Measurements from ENCODE around the gene COQ8B. TPM values are rescaled to one million over a fixed set of nuclear protein-coding genes. Genes with fewer than 3 reads are reported as not detected.
"Not testable (repeated sequence)": the region's sequence is repeated elsewhere in the genome, so short reads cannot be mapped to it uniquely, and the experiment has no call there.

Gene COQ8B
- polyA plus RNA-seq, 3 donors = 30.3 to 32.6 (median 30.9) TPM

- no peak for DNase-seq (ENCODE audit: low read depth in 3 of 3, low spot score in 2 of 3)
These were observed 44.0 kb downstream of the COQ8B start for GRCh38 chr19:40672573-40673299.

GRCh38 chr19:40672038-40672437, 44.6 kb downstream of the COQ8B start:
- no peak for DNase-seq (ENCODE audit: low read depth in 3 of 3, low spot score in 2 of 3)

GRCh38 chr19:40671404-40671803, 45.3 kb downstream of the COQ8B start:
- DNase-seq (ENCODE audit: low read depth in 3 of 3, low spot score in 2 of 3) = no peak

GRCh38 chr19:40668991-40669614, 47.6 kb downstream of the COQ8B start:
- DNase-seq (ENCODE audit: low read depth in 3 of 3, low spot score in 2 of 3) = no peak

GRCh38 chr19:40667602-40668001, 49.1 kb downstream of the COQ8B start:
- no peak for DNase-seq (ENCODE audit: low read depth in 3 of 3, low spot score in 2 of 3)

GRCh38 chr19:40666803-40667438, 49.8 kb downstream of the COQ8B start:
- no peak for DNase-seq (ENCODE audit: low read depth in 3 of 3, low spot score in 2 of 3)

GRCh38 chr19:40663695-40664692, 52.7 kb downstream of the COQ8B start:
- no peak for DNase-seq (ENCODE audit: low read depth in 3 of 3, low spot score in 2 of 3)

GRCh38 chr19:40662925-40663694, 53.6 kb downstream of the COQ8B start:
- DNase-seq (ENCODE audit: low read depth in 3 of 3, low spot score in 2 of 3) = peak; percentile 74 to 79 (median 75)

GRCh38 chr19:40661616-40662015, 55.1 kb downstream of the COQ8B start:
- no peak for DNase-seq (ENCODE audit: low read depth in 3 of 3, low spot score in 2 of 3)

GRCh38 chr19:40659566-40659965, 57.1 kb downstream of the COQ8B start:
- no peak for DNase-seq (ENCODE audit: low read depth in 3 of 3, low spot score in 2 of 3)

GRCh38 chr19:40659116-40659515, 57.6 kb downstream of the COQ8B start:
- DNase-seq (ENCODE audit: low read depth in 3 of 3, low spot score in 2 of 3) = no peak

GRCh38 chr19:40658031-40658430, 58.7 kb downstream of the COQ8B start:
- no peak for DNase-seq (ENCODE audit: low read depth in 3 of 3, low spot score in 2 of 3)

GRCh38 chr19:40655684-40656083, 61.0 kb downstream of the COQ8B start:
- not testable (repeated sequence) for DNase-seq (ENCODE audit: low read depth in 3 of 3, low spot score in 2 of 3)

GRCh38 chr19:40652303-40652702, 64.4 kb downstream of the COQ8B start:
- not testable (repeated sequence) for DNase-seq (ENCODE audit: low read depth in 3 of 3, low spot score in 2 of 3)

- no peak for DNase-seq (ENCODE audit: low read depth in 3 of 3, low spot score in 2 of 3)
These were observed 65.9 kb downstream of the COQ8B start for GRCh38 chr19:40650749-40651305.

- DNase-seq (ENCODE audit: low read depth in 3 of 3, low spot score in 2 of 3) = not testable (repeated sequence)
These were observed 66.6 kb downstream of the COQ8B start for GRCh38 chr19:40649903-40650675.

GRCh38 chr19:40646743-40647254, 69.9 kb downstream of the COQ8B start:
- DNase-seq (ENCODE audit: low read depth in 3 of 3, low spot score in 2 of 3) = no peak

- no peak for DNase-seq (ENCODE audit: low read depth in 3 of 3, low spot score in 2 of 3)
These were observed 73.9 kb downstream of the COQ8B start for GRCh38 chr19:40642757-40643305.
